ENCODE data around the gene CLTC.

Gene CLTC

GRCh38 chr17:59631276-59631675, 11.6 kb downstream of the CLTC start:
- H3K9ac ChIP-seq (ENCODE audit: low read length in 5 of 5), result no peak overlapping the region
- peaks cover 3 to 63% (median 50%) of the 10 kb centered on the region in 5 donors for H3K4me1 ChIP-seq (ENCODE audit: control insufficient read depth in 5 of 5, insufficient read depth in 5 of 5, low read length in 5 of 5)
- no peak overlapping the region for H3K4me3 ChIP-seq (ENCODE audit: low read depth in 1 of 5, low read length in 5 of 5)
- no peak overlapping the region for H3K27ac ChIP-seq (ENCODE audit: low read depth, low read length)
- no peaks in the 10 kb centered on the region for H3K9me3 ChIP-seq (ENCODE audit: control insufficient read depth in 5 of 5, low read length in 5 of 5)
- no peaks in the 10 kb centered on the region for H3K27me3 ChIP-seq (ENCODE audit: control insufficient read depth in 5 of 5, insufficient read depth in 4 of 5, low read length in 5 of 5)
- H3K36me3 ChIP-seq (ENCODE audit: control insufficient read depth in 5 of 5, insufficient read depth in 5 of 5, low read length in 5 of 5), result peaks cover 0 to 3% (median 0%) of the 10 kb centered on the region in 5 donors

GRCh38 chr17:59632398-59632797, 12.7 kb downstream of the CLTC start:
- H3K27ac ChIP-seq (ENCODE audit: low read depth, low read length), result no peak overlapping the region

GRCh38 chr17:59633658-59634359, 14.1 kb downstream of the CLTC start:
- Histone ChIP-seq H3K27me3 (ENCODE audit: control insufficient read depth in 5 of 5, insufficient read depth in 4 of 5, low read length in 5 of 5) (no peaks in the 10 kb centered on the region), H3K27ac (ENCODE audit: low read depth, low read length) (no peak overlapping the region), H3K9me3 (ENCODE audit: control insufficient read depth in 5 of 5, low read length in 5 of 5) (no peaks in the 10 kb centered on the region), H3K9ac (ENCODE audit: low read length in 5 of 5) (no peak overlapping the region), H3K36me3 (ENCODE audit: control insufficient read depth in 5 of 5, insufficient read depth in 5 of 5, low read length in 5 of 5) (peaks cover 0 to 3% (median 0%) of the 10 kb centered on the region in 5 donors), H3K4me3 (ENCODE audit: low read depth in 1 of 5, low read length in 5 of 5) (no peak overlapping the region), H3K4me1 (ENCODE audit: control insufficient read depth in 5 of 5, insufficient read depth in 5 of 5, low read length in 5 of 5) (peaks cover 3 to 52% (median 37%) of the 10 kb centered on the region in 5 donors)

More at GRCh38 chr17:59632398-59632797, 12.7 kb downstream of the CLTC start:
- Histone ChIP-seq H3K4me1 (ENCODE audit: control insufficient read depth in 5 of 5, insufficient read depth in 5 of 5, low read length in 5 of 5) (peaks cover 3 to 53% (median 42%) of the 10 kb centered on the region in 5 donors), H3K27me3 (ENCODE audit: control insufficient read depth in 5 of 5, insufficient read depth in 4 of 5, low read length in 5 of 5) (no peaks in the 10 kb centered on the region), H3K9ac (ENCODE audit: low read length in 5 of 5) (no peak overlapping the region), H3K36me3 (ENCODE audit: control insufficient read depth in 5 of 5, insufficient read depth in 5 of 5, low read length in 5 of 5) (peaks cover 0 to 3% (median 0%) of the 10 kb centered on the region in 5 donors), H3K9me3 (ENCODE audit: control insufficient read depth in 5 of 5, low read length in 5 of 5) (no peaks in the 10 kb centered on the region), H3K4me3 (ENCODE audit: low read depth in 1 of 5, low read length in 5 of 5) (no peak overlapping the region)

GRCh38 chr17:59634632-59635541, 15.2 kb downstream of the CLTC start:
- Histone ChIP-seq H3K36me3 (ENCODE audit: control insufficient read depth in 5 of 5, insufficient read depth in 5 of 5, low read length in 5 of 5) (peaks cover 0 to 2% (median 0%) of the 10 kb centered on the region in 5 donors), H3K4me3 (ENCODE audit: low read depth in 1 of 5, low read length in 5 of 5) (no peak overlapping the region), H3K27ac (ENCODE audit: low read depth, low read length) (peak overlapping the region; percentile 57), H3K27me3 (ENCODE audit: control insufficient read depth in 5 of 5, insufficient read depth in 4 of 5, low read length in 5 of 5) (no peaks in the 10 kb centered on the region), H3K9ac (ENCODE audit: low read length in 5 of 5) (peak overlapping the region in 1 of 5 donors; percentile 41), H3K4me1 (ENCODE audit: control insufficient read depth in 5 of 5, insufficient read depth in 5 of 5, low read length in 5 of 5) (peaks cover 3 to 47% (median 37%) of the 10 kb centered on the region in 5 donors), H3K9me3 (ENCODE audit: control insufficient read depth in 5 of 5, low read length in 5 of 5) (no peaks in the 10 kb centered on the region)

- Histone ChIP-seq H3K4me3 (ENCODE audit: low read depth in 1 of 5, low read length in 5 of 5) (no peak overlapping the region), H3K36me3 (ENCODE audit: control insufficient read depth in 5 of 5, insufficient read depth in 5 of 5, low read length in 5 of 5) (peaks cover 0 to 2% (median 0%) of the 10 kb centered on the region in 5 donors), H3K9ac (ENCODE audit: low read length in 5 of 5) (no peak overlapping the region), H3K4me1 (ENCODE audit: control insufficient read depth in 5 of 5, insufficient read depth in 5 of 5, low read length in 5 of 5) (peaks cover 3 to 59% (median 42%) of the 10 kb centered on the region in 5 donors), H3K27me3 (ENCODE audit: control insufficient read depth in 5 of 5, insufficient read depth in 4 of 5, low read length in 5 of 5) (no peaks in the 10 kb centered on the region), H3K9me3 (ENCODE audit: control insufficient read depth in 5 of 5, low read length in 5 of 5) (no peaks in the 10 kb centered on the region), H3K27ac (ENCODE audit: low read depth, low read length) (no peak overlapping the region)
Observed at GRCh38 chr17:59637611-59638310, 18.1 kb downstream of the CLTC start.

- no peak overlapping the region for H3K4me3 ChIP-seq (ENCODE audit: low read depth in 1 of 5, low read length in 5 of 5)
- peak overlapping the region in 1 of 5 donors; percentile 32 for H3K9ac ChIP-seq (ENCODE audit: low read length in 5 of 5)
- H3K9me3 ChIP-seq (ENCODE audit: control insufficient read depth in 5 of 5, low read length in 5 of 5), result no peaks in the 10 kb centered on the region
- H3K4me1 ChIP-seq (ENCODE audit: control insufficient read depth in 5 of 5, insufficient read depth in 5 of 5, low read length in 5 of 5), result peaks cover 3 to 63% (median 39%) of the 10 kb centered on the region in 5 donors
- H3K36me3 ChIP-seq (ENCODE audit: control insufficient read depth in 5 of 5, insufficient read depth in 5 of 5, low read length in 5 of 5), result peaks cover 0 to 2% (median 0%) of the 10 kb centered on the region in 5 donors
- H3K27ac ChIP-seq (ENCODE audit: low read depth, low read length), result no peak overlapping the region
- H3K27me3 ChIP-seq (ENCODE audit: control insufficient read depth in 5 of 5, insufficient read depth in 4 of 5, low read length in 5 of 5), result no peaks in the 10 kb centered on the region
Observed at GRCh38 chr17:59638553-59638952, 18.9 kb downstream of the CLTC start.

GRCh38 chr17:59641799-59642484, 22.2 kb downstream of the CLTC start:
- Histone ChIP-seq H3K4me1 (ENCODE audit: control insufficient read depth in 5 of 5, insufficient read depth in 5 of 5, low read length in 5 of 5) (peaks cover 0 to 46% (median 23%) of the 10 kb centered on the region in 5 donors), H3K27ac (ENCODE audit: low read depth, low read length) (no peak overlapping the region)

GRCh38 chr17:59642565-59642964, 22.9 kb downstream of the CLTC start:
- Histone ChIP-seq H3K36me3 (ENCODE audit: control insufficient read depth in 5 of 5, insufficient read depth in 5 of 5, low read length in 5 of 5) (peaks cover 9 to 25% (median 10%) of the 10 kb centered on the region in 5 donors), H3K27ac (ENCODE audit: low read depth, low read length) (no peak overlapping the region), H3K9me3 (ENCODE audit: control insufficient read depth in 5 of 5, low read length in 5 of 5) (no peaks in the 10 kb centered on the region), H3K4me1 (ENCODE audit: control insufficient read depth in 5 of 5, insufficient read depth in 5 of 5, low read length in 5 of 5) (peaks cover 0 to 44% (median 23%) of the 10 kb centered on the region in 5 donors), H3K27me3 (ENCODE audit: control insufficient read depth in 5 of 5, insufficient read depth in 4 of 5, low read length in 5 of 5) (no peaks in the 10 kb centered on the region), H3K4me3 (ENCODE audit: low read depth in 1 of 5, low read length in 5 of 5) (no peak overlapping the region), H3K9ac (ENCODE audit: low read length in 5 of 5) (peak overlapping the region in 2 of 5 donors; percentile 57 to 70)

More at GRCh38 chr17:59641799-59642484, 22.2 kb downstream of the CLTC start:
- Histone ChIP-seq H3K36me3 (ENCODE audit: control insufficient read depth in 5 of 5, insufficient read depth in 5 of 5, low read length in 5 of 5) (peaks cover 4 to 21% (median 6%) of the 10 kb centered on the region in 5 donors), H3K9me3 (ENCODE audit: control insufficient read depth in 5 of 5, low read length in 5 of 5) (no peaks in the 10 kb centered on the region), H3K27me3 (ENCODE audit: control insufficient read depth in 5 of 5, insufficient read depth in 4 of 5, low read length in 5 of 5) (no peaks in the 10 kb centered on the region), H3K4me3 (ENCODE audit: low read depth in 1 of 5, low read length in 5 of 5) (no peak overlapping the region), H3K9ac (ENCODE audit: low read length in 5 of 5) (peak overlapping the region in 2 of 5 donors; percentile 16 to 70)

Data from subcutaneous abdominal adipose tissue (tissue), 5 donors.